ENCODE results near the gene CENPP. TPM values are rescaled to one million over a fixed set of nuclear protein-coding genes. Genes with fewer than 3 reads are reported as not detected.
"Not testable (repeated sequence)": the region's sequence is repeated elsewhere in the genome, so short reads cannot be mapped to it uniquely, and the experiment has no call there.

The CENPP gene
- total and polyA plus RNA-seq, 8 donors, result 0.46 to 2.7 (median 1.9) TPM

DNA sequence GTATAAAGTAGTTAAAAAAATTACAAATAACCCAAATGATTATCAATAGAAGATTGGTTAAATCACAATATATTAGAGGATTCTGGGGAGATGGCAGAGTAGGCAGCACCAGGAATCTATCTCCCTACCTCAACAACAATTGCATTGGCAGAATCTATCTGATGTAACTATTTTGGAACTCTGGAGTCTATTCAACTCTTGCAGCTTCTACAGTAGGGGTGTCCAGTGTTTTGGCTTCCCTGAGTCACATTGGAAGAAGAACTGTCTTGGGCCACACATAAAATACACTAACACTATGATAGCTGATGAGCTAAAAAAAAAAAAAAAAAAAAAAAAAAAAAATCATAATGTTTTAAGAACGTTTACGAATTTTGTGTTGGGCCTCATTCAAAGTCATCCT is 239.2 kb downstream of the CENPP start:
- DNase-seq, result no peak
- H3K27ac ChIP-seq, result no peak overlapping the region
- WGBS, 2 donors, result 88 to 97% methylated on average over 2 of the region's 2 CpGs
- H3K27me3 ChIP-seq, result no peaks in the 10 kb centered on the region
- TF ChIP-seq CTCF (IDR thresholded peaks at IDR 0.05), result no peak
- ATAC-seq, result no peak
- no peaks in the 10 kb centered on the region for H3K4me1 ChIP-seq
- no peaks in the 10 kb centered on the region for H3K36me3 ChIP-seq
- H3K9me3 ChIP-seq, result no peaks in the 10 kb centered on the region
- no peak overlapping the region for H3K4me3 ChIP-seq
- no peak for FAIRE-seq
- intact Hi-C loops (cut with DNase I), result no loop called here

DNA sequence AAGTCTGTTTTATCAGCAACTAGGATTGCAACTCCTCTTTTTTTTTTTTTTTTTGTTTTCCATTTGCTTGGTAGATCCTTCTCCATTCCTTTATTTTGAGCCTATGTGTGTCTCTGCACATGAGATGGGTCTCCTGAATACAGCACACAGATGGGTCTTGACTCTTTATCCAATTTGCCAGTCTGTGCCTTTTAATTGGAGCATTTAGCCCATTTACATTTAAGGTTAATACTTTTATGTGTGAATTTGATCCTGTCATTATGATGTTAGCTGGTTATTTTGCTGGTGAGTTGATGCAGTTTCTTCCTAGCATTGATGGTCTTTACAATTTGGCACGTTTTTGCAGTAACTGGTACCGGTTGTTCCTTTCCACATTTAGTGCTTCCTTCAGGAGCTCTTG is 246.1 kb downstream of the CENPP start:
- intact Hi-C loops (cut with DNase I); DNase-seq: not testable (repeated sequence)
- WGBS, 2 donors, result 79 to 84% methylated on average over 2 of the region's 2 CpGs

DNA sequence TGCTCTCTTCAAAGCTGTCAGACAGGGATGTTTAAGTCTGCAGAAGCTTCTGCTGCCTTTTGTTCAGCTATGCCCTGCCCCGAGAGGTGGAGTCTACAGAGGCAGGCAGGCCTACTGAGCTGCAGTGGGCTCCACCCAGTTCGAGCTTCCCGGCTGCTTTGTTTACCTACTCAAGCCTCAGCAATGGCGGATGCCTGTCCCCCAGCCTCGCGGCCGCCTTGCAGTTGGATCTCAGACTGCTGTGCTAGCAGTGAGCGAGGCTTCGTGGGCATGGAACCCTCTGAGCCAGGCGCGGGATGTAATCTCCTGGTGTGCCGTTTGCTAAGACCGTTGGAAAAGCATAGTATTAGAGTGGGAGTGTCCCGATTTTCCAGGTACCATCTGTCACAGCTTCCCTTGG is 247.9 kb downstream of the CENPP start:
- ATAC-seq; DNase-seq; H3K9me3 ChIP-seq; H3K4me1 ChIP-seq; H3K27me3 ChIP-seq; H3K4me3 ChIP-seq; H3K36me3 ChIP-seq; H3K27ac ChIP-seq; FAIRE-seq; intact Hi-C loops (cut with DNase I): not testable (repeated sequence)
- 93 to 96% methylated on average over 14 of the region's 14 CpGs for WGBS, 2 donors

More for the DNA sequence above, 246.1 kb downstream of the CENPP start:
- H3K27me3 ChIP-seq, H3K4me3 ChIP-seq, H3K27ac ChIP-seq, FAIRE-seq, H3K36me3 ChIP-seq, ATAC-seq, H3K4me1 ChIP-seq, H3K9me3 ChIP-seq: not testable (repeated sequence)

DNA sequence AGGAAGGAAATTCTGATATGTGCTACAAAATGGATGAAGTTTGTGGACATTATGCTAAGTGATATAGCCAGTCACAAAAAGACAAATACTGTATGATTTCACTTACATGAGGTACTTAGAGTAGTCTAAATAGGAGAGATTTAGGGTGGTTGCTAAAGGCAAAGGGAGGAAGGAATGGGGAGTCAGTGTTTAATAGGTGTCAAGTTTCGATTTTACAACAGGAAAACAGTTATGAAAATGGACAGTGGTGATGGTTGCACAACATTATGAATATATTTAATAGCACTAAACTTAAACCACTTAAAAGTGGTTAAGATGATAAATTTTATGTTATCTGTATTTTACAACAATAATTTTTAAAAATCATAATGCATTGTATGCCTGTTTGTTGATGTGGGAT is 250.4 kb downstream of the CENPP start:
- DNase-seq (no peak), FAIRE-seq (peak; percentile 60), ATAC-seq (no peak)
- Histone ChIP-seq H3K27me3 (no peaks in the 10 kb centered on the region), H3K4me3 (no peak overlapping the region), H3K9me3 (no peaks in the 10 kb centered on the region), H3K27ac (no peak overlapping the region), H3K36me3 (no peaks in the 10 kb centered on the region), H3K4me1 (no peaks in the 10 kb centered on the region)
- TF ChIP-seq CTCF (IDR thresholded peaks at IDR 0.05), result no peak
- intact Hi-C loops (cut with DNase I), result no loop called here
- 62 to 75% methylated on average over 1 of the region's 1 CpG for WGBS, 2 donors

DNA sequence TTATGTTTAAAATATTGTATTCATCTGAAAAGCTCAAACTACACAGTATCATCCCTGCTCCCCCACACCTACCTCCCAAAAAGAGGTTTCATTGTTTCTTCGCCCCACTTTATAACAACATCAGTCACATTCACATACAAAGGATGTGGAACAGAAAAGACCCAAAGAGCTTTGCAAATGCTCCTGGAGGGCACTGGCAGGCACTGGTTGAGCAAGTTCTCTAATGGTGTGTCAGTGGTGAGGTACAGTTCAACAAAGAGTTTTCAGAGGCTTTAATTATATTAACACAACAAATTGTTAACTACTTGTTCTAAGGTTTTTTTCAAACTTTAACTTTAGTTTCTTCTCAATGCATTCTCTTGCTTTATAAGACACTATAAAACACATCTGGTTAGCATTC is 264.2 kb downstream of the CENPP start:
- no peaks in the 10 kb centered on the region for H3K9me3 ChIP-seq
- no peak for TF ChIP-seq CTCF (IDR thresholded peaks at IDR 0.05)
- 94 to 95% methylated on average over 1 of the region's 1 CpG for WGBS, 2 donors
- H3K36me3 ChIP-seq, result no peaks in the 10 kb centered on the region
- ATAC-seq (no peak), FAIRE-seq (peak; percentile 23), DNase-seq (no peak)
- intact Hi-C loops (cut with DNase I), result no loop called here
- H3K4me1 ChIP-seq, result no peaks in the 10 kb centered on the region
- H3K4me3 ChIP-seq, result no peak overlapping the region
- no peaks in the 10 kb centered on the region for H3K27me3 ChIP-seq
- H3K27ac ChIP-seq, result no peak overlapping the region

GRCh38 chr9:92590377-92590776 is 264.6 kb downstream of the CENPP start:
- H3K4me3 ChIP-seq, result no peak overlapping the region
- DNase-seq, result no peak
- no peak for TF ChIP-seq CTCF (IDR thresholded peaks at IDR 0.05)
- WGBS, 2 donors, result 51 to 55% methylated on average over 3 of the region's 3 CpGs
- H3K36me3 ChIP-seq, result no peaks in the 10 kb centered on the region
- H3K27ac ChIP-seq, result no peak overlapping the region
- ATAC-seq, result peak in 3 of 4 donors; percentile 60 to 70 (median 65)
- intact Hi-C loops (cut with DNase I), result no loop called here
- H3K4me1 ChIP-seq, result no peaks in the 10 kb centered on the region
- FAIRE-seq, result peak; percentile 13
- H3K27me3 ChIP-seq, result no peaks in the 10 kb centered on the region
- H3K9me3 ChIP-seq, result no peaks in the 10 kb centered on the region
